CD4-positive, alpha-beta T cell treated with Interleukin-21 for 1 hour (primary cell): ENCODE data around the gene ASB7.

ENCODE experiments used
- DNase-seq: peaks from one replicate; pipeline ENCODE4 v3.0.0-alpha.2; 2020

The ASB7 gene

DNA sequence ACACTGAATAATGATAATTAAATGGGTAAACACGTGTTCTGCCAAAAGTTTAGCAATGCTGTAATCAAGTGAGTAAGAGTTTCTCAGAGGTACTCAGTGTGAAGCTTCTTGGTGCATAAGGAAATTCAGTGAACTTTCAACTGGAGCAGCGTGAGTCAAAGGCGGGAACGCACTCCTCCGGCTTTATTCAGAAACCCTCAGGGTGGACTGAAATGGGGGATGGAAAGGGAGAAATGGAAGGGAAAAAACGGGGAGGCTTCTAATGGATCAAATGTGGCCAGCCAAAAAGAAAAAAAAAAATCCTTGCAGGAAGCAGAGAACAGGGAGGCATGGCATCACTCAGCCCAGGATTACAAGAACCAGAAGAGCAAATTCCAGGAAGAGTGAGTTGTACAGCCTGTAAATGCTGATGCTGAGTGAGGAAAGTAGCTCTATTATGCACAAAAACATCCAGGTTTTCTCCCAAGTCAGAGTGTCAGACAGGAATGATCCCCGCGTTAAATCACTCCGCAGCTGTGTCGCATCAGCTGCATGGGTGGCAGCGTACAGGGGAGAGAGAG is 85.3 kb downstream of the ASB7 start:
- DNase-seq, result no peak

DNA sequence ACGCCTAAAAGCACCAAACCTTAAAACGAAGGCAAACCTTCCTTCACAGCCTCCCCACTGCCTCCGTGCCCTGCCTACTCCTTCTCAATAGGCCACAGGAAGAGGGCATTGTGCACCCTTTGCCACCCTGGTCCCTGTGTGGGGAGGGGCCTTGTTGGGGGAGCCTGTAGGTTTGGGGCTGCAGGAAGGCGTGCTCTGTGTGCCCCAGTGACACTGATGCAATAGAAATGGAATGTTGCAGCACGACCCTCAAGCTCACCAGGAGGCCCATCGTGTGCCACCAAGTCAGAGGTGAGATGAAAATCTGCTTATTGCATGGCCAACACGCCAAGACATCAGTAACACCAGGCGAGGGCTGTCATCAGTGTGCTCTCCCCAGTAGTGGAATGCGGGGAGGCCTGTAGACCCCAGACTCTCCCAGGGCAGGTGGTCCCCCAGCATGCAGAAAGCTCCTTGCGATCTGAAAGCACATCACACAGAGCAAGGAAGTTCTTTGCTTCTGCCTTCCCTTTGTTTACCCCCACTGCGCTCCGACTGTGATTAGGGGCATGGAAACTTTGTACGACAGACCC is 86.2 kb downstream of the ASB7 start:
- DNase-seq, result no peak

DNA sequence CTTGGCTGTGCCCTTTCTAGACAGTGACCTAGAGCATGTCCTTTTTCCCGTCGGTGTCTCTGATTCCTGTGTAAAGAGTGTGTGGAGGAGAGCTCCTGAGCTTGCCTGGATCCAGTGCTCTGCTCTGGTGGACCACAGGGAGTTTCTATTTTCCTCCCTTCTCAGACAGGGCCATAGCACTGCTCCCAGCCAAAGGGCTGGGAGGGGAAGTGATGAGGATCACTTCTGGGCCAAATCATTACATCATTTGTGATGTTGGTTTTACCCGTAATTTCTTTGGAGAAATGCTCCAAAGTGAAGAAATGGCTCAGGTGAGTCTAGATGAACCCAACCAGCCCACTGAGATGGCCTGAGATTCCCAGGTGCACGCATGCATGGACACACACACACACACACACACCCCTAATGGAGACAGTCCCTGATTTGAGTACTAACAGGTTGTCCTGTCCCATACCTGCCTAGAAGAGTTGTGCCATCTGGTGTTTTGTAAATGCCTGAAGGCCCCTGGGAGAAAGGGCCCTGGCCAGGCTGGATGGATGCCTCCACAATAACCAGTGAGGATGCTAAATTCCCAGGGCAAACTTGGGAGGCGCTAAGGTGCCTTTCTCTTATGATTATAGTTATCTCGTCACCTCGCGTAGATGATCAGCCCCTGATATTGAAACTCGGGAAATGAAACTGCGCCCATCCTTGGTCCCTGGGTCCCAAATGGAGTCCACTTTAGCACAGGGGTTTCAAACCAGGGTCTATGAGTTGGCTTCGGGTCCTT is 86.9 kb downstream of the ASB7 start:
- DNase-seq, result no peak

DNA sequence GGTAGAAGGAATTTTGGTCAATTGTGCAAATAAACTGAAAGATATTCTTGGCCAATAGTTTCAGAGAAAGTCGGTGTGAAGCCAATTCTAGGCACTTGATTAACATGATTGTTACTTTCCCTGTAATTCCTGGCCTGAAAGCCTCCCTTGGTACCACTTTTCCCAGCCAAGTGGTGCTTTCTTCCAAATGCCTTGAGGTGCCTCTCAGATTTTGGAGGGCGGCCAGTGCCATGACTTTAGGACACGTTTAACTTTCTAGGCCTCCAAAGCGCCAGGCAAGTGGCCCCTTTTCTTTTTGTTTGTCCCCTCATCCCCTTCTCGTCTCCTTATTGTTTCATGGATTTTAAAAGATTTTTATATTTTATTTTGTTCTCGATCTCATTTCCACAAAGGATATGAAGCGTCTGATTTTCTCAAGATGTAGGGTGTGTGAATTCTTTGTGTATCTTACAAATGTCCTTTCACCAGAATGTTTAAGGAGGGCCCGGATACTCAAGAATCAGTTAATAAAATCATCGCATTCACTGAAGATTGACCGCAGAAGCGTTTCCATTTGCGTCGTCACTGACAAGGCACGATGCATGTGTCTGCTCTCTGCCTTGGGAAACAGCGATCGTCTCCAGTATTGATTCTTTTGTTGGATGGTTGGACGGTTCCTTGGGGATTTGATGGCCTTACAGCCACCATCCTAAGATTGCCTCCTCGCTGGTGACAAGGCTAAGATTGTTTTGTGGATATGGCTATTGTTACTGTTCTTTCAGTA is 87.8 kb downstream of the ASB7 start:
- DNase-seq, result no peak

DNA sequence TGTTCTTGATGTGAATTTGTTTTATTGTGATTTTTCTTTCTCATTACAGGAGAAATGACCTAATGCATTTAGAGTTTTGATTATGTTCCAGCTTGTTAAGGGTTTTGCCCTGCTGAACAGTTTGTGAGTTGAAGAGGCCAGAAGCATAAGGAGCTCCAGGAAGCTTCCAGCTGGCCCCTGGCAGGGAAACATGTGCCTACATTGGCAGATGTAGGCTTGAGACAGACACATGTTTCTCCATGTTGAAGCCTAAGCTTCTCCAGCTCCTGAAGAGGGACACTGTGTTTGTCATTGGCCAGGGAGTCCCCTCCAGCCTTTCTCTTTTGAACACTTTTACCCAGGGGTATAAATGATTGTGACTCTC is 88.4 kb downstream of the ASB7 start:
- DNase-seq, result no peak

DNA sequence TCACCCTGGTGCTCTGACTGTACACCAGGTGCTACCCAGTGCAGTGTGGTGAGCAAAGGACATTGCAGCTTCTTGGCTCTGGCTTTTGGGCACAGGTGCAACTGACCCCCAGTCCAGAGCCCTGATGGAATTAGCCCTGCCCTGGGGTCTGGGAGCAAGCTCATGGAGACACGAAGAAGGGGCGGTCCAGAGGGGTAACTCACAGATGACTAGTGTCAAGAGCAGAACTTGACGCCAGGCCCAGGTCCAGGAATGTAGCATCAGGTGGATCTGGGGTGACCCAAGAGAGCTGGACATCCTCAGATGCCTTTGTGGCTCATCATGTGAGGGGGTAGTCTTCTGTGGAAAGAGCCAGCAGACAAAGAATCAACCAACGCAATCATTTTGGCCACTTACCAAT is 88.9 kb downstream of the ASB7 start:
- DNase-seq, result no peak

DNA sequence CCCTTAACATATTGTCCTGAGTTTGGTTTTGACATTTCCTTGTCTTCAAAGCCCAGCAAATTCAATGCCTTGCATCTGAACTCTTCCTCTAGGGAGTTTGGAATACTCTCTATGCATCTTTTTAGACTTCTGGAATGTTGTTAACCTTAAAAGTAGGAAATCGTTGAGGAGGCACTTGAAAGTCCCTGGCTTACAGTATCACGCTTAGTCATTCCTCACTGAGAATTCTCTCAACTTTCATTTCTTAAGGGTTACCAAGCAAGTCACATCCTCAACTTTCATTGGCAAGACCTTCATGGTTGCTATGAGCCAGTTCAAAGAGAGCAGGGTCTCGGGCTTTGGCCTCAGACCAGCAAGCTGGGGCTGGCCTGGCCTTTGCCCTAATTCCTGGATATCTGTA is 89.9 kb downstream of the ASB7 start:
- DNase-seq, result no peak

DNA sequence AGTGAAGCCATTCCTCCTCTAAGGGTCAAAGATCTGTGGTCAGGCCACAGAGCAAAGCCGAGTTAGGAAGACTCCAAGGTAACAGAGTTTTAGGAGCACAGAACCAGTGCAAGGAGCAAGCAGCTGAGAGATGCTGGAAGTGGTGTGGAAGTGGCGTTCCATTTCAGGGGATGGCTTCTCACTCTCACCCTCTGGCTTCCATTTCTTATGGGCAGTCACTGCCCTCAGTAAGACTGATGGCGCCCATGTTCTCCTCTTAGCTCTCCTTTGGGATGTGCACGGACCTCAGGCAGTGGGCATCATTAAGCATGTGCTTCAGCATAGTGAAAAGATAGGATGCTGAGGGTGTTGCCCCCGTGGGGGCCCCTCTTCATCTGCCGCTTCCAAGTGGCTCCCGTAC is 90.3 kb downstream of the ASB7 start:
- no peak for DNase-seq

DNA sequence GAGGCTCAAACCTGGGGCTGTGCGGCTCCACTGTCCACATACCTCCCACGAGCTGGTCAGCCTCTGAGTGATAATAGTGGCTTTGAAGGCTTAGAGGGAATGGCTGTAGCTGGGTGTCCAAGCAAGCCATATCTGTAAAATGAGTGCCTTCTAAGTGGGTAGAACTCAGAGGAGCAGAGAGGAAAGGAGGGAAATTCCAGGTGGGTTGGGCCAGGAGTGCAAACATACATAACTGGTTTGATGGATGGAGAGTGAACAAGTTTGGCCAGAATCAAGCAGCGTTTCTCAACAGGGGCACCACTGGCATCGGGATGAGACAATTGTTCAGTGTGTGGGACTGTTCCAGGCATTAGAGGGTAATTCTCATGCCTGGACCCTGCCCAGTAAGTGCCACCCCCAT is 91.1 kb downstream of the ASB7 start:
- no peak for DNase-seq

DNA sequence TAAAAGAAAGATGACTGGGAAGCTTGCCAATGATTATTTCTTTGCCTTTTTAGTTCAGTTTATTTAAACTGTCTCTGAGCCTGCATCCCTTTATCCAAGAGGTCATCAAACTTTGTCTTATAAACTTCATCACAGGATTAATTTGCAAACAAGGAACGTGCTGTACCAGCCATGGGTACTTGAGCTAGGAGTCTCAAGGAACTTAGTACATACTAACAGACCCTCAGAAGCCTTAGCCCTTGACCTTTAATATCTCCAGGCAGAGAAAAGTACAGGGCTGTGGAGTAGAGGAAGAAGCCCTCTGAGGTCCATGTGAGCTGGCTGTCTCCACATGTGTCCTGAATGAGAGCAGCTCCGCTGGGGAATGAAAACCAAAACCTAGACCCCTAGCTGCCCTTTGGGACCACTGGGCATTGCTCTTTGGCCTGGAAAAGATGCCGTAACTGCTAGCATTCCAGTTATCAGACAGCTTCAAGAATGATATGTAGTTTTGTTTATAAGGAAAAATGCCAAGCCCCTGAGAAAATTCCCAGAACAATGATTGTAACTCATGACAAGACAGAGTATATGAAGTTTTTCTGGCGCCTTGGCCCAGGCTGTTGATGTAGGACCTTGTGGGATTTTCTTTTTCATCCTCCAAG is 92.1 kb downstream of the ASB7 start:
- no peak for DNase-seq

DNA sequence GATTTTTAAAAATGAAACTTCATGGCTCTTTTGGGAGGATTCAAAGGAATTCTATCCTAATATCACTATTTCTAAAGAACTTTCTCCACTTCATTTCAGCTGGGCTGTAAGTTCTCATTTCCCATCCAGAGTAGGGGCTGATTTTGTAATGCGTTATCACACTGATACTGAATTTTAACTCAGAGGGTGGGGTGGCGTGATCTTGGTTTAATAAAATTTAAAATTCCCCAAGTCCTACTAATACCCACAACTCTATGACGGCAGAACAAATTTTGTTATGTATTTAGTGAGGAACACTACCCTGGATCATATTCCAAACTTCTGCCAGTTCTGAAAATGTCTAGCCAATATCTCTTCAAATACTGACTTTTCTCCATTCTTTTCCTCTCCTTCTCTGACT is 92.7 kb downstream of the ASB7 start:
- no peak for DNase-seq

DNA sequence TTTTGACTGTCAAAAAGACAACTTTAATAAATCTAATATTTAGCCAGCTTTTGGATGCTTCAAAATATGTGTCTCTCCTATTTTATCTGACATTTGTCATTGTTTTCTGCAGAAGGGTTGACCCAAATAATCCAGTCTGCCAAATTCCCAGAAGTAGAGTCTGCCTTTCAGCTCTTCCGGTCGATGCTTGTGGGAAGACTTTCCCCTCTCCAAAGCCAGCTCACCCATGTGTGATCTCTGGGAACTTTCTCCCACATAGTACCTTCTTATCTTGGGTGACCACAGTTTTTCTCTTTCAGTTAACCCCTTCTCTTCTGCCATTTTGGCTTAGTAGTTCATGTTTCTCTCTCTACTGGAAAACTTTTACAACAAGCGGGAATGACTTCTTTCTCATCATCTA is 94.1 kb downstream of the ASB7 start:
- DNase-seq, result no peak
